Coronary artery (tissue), 2 donors: ENCODE data around the gene CACNA1G.
A peak's percentile ranks its signal among the peaks of the same experiment; 100 is the strongest.

Experiments
- DNase-seq: peaks from one replicate; pipeline ENCODE4 v3.0.0-alpha.2; 2017; ENCODE audit warnings: low spot score
- H3K27ac ChIP-seq, 2 donors: fragments of 200-600 bp; sonication (generic); one replicate each; pipeline ENCODE4 v1.5.1; 2016 to 2019
- H3K4me3 ChIP-seq: fragments of 200-600 bp; sonication (generic); 2 replicates; pipeline ENCODE4 v1.5.1; 2016; ENCODE audit warnings: mild to moderate bottlenecking, moderate library complexity
- TF ChIP-seq, protein P1 (sequence below): fragments of 200-600 bp; sonication (generic); IDR thresholded peaks from one replicate; pipeline ENCODE4 v1.5.1; 2019; ENCODE audit warnings: antibody characterized with exemption

CACNA1G gene

DNA sequence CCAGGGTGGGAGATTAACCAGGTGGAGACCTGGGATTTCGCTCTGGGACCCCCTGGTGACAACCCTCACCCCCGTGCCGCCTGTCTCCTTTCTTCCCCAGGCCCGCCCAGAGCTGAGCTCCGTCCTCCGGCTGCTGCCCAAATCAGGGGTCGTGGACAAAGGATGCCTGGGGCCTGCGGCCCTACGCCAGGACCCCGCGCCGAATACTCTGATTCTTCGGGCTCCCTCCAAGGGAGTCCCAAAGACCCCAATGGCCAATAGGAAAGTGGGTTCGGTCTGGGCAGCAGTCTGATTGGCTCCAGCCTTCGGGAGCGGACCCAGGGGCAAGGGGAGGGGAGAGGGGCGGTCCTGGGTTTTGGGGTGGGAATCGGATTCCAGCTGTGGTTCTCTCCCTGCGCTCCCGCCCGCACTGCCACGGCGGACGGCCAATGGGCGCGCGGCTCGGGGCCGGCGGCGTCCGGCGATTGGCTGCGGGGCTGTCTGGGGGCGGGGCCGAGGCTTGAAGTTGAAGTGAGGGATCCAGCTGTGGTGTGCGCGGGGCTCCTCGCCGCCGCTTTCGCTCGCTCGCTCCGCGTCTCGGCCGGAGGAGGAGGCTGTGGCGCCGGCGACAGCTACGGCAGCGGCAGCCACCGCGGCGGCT is at the start of gene CACNA1G:
Gene CACNA1G (plus strand): TSS at position 531 of the 640 bp plus-strand sequence. CDS start 745 bp downstream, outside the sequence.
- TF ChIP-seq, protein P1, sequence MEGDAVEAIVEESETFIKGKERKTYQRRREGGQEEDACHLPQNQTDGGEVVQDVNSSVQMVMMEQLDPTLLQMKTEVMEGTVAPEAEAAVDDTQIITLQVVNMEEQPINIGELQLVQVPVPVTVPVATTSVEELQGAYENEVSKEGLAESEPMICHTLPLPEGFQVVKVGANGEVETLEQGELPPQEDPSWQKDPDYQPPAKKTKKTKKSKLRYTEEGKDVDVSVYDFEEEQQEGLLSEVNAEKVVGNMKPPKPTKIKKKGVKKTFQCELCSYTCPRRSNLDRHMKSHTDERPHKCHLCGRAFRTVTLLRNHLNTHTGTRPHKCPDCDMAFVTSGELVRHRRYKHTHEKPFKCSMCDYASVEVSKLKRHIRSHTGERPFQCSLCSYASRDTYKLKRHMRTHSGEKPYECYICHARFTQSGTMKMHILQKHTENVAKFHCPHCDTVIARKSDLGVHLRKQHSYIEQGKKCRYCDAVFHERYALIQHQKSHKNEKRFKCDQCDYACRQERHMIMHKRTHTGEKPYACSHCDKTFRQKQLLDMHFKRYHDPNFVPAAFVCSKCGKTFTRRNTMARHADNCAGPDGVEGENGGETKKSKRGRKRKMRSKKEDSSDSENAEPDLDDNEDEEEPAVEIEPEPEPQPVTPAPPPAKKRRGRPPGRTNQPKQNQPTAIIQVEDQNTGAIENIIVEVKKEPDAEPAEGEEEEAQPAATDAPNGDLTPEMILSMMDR = no peak
- H3K4me3 ChIP-seq = peak within 1 kb of the TSS; percentile 72
- no peak within 1 kb of the TSS for H3K27ac ChIP-seq
- peak; percentile 94 for DNase-seq

DNA sequence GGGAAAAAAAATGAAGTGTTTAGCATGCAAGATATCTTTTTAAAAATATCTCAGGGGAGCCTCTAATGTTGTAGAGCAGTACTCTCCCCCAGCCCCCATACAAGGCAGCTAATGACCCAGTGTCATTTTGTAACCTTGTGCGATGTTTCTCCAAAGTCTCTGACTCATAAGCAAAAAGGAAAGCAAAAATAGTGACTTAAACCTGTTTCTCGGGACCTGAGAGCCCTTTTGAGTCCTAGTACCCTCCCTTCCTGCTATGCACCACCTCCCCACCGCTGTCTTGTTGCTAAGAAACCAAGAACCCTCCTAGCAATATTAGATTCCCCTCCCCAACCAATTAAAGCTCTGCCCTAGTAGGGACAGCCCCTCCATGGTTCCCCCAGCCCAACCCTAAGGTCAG is 49.5 kb upstream of the CACNA1G start:
- TF ChIP-seq, protein P1 = no peak
- no peak overlapping the region for H3K27ac ChIP-seq
- no peak for DNase-seq
- no peak overlapping the region for H3K4me3 ChIP-seq

DNA sequence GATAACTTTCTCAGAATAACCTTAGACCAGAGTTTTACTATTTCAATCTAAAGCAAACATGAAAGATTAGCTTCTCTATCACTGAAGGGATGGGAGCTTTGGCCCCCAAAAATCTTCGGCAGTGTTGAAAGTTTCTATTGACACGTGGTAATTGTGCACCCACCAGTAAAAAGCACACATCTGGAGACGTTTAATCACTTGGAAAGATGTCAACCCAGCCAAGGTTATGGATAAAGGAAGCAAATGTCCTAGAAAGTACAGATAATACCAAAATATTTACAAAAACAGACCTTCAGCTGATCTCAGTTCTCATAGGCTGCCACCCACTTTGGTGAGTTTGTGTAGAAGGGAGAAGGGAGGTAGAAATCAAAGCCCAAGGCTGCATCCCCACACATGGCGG is 47.0 kb upstream of the CACNA1G start:
- TF ChIP-seq, protein P1 = no peak
- no peak overlapping the region for H3K4me3 ChIP-seq
- no peak for DNase-seq
- no peak overlapping the region for H3K27ac ChIP-seq

DNA sequence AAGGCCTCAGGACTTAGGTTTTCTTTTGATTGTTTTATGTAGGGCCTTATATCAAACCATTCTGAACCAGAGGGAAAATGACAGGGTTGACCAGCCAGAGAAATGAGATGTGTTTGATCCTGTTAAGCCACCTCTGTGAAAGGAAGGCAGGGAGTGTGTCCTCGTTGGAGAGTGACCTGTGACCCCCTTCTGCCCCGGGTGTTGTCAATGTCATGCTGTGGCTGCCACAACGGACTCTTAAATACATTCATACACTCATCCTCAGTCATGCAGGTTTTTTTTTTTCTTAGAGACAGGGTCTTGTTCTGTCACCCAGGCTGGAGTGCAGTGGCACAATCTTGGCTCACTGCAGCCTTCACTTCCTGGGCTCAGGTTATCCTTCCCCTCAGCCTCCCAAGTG is 46.1 kb upstream of the CACNA1G start:
- TF ChIP-seq, protein P1 = no peak
- DNase-seq = no peak
- H3K27ac ChIP-seq = no peak overlapping the region
- H3K4me3 ChIP-seq = no peak overlapping the region

DNA sequence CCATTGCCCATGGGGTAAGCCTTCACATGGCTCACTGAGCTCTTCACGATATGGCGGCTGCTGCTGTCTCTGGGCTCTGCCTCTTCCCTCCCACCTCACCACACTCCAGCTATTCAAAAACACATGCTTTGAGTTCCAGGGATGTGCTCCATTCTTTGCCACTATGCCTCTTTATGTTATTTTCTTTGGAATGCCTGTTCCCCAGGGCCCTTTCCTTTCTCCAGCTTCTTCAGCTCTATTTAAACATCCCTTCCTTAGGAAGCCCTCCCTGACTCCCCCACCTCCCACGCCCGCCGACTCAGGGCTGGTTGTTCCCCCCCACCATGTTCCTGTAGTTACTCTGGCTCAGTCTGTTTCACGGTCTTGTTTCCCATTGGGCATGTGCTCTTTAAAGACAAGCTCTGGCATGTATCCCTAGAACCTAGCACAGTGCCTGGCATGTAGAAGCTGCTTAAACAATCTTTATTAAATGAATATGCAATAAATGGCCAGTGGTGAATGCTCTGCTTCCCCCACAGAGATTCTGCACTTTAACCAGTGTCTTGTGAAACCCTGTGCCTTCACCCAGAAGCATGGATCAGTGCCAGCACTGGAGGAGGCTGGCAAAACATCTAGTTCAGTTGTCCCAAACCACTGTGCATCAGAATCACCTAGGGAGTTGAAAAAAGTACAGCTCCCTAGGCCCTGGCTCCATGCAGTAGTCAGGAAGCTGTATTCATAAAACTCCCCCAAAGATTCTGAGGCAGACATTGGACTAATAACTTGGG is 45.4 kb upstream of the CACNA1G start:
- TF ChIP-seq, protein P1 = no peak
- H3K4me3 ChIP-seq = no peak overlapping the region
- H3K27ac ChIP-seq = no peak overlapping the region
- DNase-seq = no peak

DNA sequence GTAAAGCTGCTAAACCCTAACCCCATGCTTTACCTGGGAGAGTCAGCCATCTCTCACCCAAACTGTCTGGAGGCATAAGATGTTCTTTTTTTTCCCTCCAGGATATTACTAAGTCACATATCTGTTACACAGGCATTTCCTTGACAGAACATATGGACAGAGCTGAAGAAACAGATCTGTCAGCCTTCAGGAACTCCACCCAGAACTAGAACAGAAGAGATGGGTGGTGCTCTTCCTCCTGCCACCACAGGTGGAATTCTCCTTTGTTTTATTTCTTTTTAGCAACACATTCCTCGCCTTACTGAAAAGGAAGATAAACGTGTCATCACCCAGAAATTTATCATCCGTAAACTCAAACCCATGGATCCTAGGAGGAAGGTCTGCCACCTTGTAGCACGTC is 43.5 kb upstream of the CACNA1G start:
- H3K4me3 ChIP-seq = no peak overlapping the region
- TF ChIP-seq, protein P1 = no peak
- no peak overlapping the region for H3K27ac ChIP-seq
- no peak for DNase-seq
